ENCODE measurements around the gene CD44. TPM values are rescaled to one million over a fixed set of nuclear protein-coding genes. Genes with fewer than 3 reads are reported as not detected.

Gene CD44
- polyA plus RNA-seq, 1 of the 3 experiments (the other 2 are of a cell fraction): 457 TPM

- Histone ChIP-seq H3K79me2 (ENCODE audit: insufficient read depth) (no peaks in the 10 kb centered on the region), H3K9ac (no peak overlapping the region), H3K9me2 (no peaks in the 10 kb centered on the region), H4K20me1 (ENCODE audit: insufficient read depth) (no peaks in the 10 kb centered on the region), H3K4me1 (ENCODE audit: control insufficient read depth in 1 of 2, insufficient read depth in 2 of 2, low read depth in 1 of 2, low read length in 1 of 2) (peaks cover 0 to 7% of the 10 kb centered on the region in 2 experiments; a peak in 1 of 4 replicates), H3K36me3 (replicated peaks in 1 of 2; ENCODE audit: control insufficient read depth in 1 of 2, insufficient read depth in 2 of 2, low read length in 1 of 2) (no peaks in the 10 kb centered on the region), H2AFZ (ENCODE audit: low read depth) (no peak overlapping the region), H3K4me2 (no peak overlapping the region), H3K4me3 (ENCODE audit: low read depth in 2 of 2, low read length in 1 of 2) (no peak overlapping the region), H3K9me3 (no peaks in the 10 kb centered on the region), H3K27me3 (ENCODE audit: insufficient read depth) (no peaks in the 10 kb centered on the region), H3F3A (replicated peaks; ENCODE audit: insufficient read depth) (peaks cover 5% of the 10 kb centered on the region), H3K27ac (ENCODE audit: low read depth in 2 of 2, low read length in 1 of 2) (no peak overlapping the region)
- CTCF ChIA-PET: interaction anchor here (1.2 kb wide), 1 partner anchor 19 kb away, joined by 3 read pairs; no protein-coding TSS in a partner anchor
- POLR2A ChIA-PET: no interaction called here
- no peak for DNase-seq
- 95% methylated on average over 3 of the region's 3 CpGs for WGBS (ENCODE audit: low lambda C conversion rate)
- TF ChIP-seq FOXM1 (IDR thresholded peaks at IDR 0.05; ENCODE audit: low read depth): no peak
- no peak for TF ChIP-seq JUND (IDR thresholded peaks at IDR 0.05)
- TF ChIP-seq RXRA (IDR thresholded peaks at IDR 0.05; ENCODE audit: borderline replicate concordance, low read depth): no peak
- TF ChIP-seq USF2 (IDR thresholded peaks at IDR 0.05; ENCODE audit: borderline replicate concordance, low read depth, low read length): no peak
- TF ChIP-seq POLR2AphosphoS5 (IDR thresholded peaks at IDR 0.05; ENCODE audit: low read depth, low read length): no peak
- no peak for TF ChIP-seq TCF12 (IDR thresholded peaks at IDR 0.05)
- TF ChIP-seq EZH2phosphoT487 (IDR thresholded peaks at IDR 0.05; ENCODE audit: borderline replicate concordance, low read depth): no peak
- TF ChIP-seq NFIC (IDR thresholded peaks at IDR 0.05; ENCODE audit: borderline replicate concordance): no peak
- no peak for TF ChIP-seq ZBTB33 (IDR thresholded peaks at IDR 0.05; ENCODE audit: borderline replicate concordance, low read depth)
- no peak for TF ChIP-seq IRF3 (IDR thresholded peaks at IDR 0.05; ENCODE audit: low read depth, low read length)
- TF ChIP-seq REST (IDR thresholded peaks at IDR 0.05; ENCODE audit: low read depth, low read length): no peak
- no peak for TF ChIP-seq ELF1 (IDR thresholded peaks at IDR 0.05)
- no peak for TF ChIP-seq USF1 (IDR thresholded peaks at IDR 0.05; ENCODE audit: borderline replicate concordance, low read depth)
- TF ChIP-seq FOSL2 (IDR thresholded peaks at IDR 0.05; ENCODE audit: borderline replicate concordance, low read depth): no peak
Observed at GRCh38 chr11:35265755-35266454, 126.9 kb downstream of the CD44 start.
